ENCODE measurements around the gene FRMD4B. TPM values are rescaled to one million over a fixed set of nuclear protein-coding genes. Genes with fewer than 3 reads are reported as not detected.

The FRMD4B gene
- total RNA-seq, 1 donor from 2014 or later: 16.4 TPM

- no peaks in the 10 kb centered on the region for H3K27me3 ChIP-seq (ENCODE audit: control insufficient read depth, insufficient read depth, low read length)
- H3K36me3 ChIP-seq (ENCODE audit: control insufficient read depth, insufficient read depth, low read length): no peaks in the 10 kb centered on the region
- H3K4me3 ChIP-seq (ENCODE audit: low read depth, low read length): no peak overlapping the region
- no peak for DNase-seq (ENCODE audit: low read depth)
- no peak for TF ChIP-seq CTCF (IDR thresholded peaks at IDR 0.05; ENCODE audit: insufficient read depth, low read length, poor library complexity, severe bottlenecking)
Observed at GRCh38 chr3:69379661-69380060, 6.2 kb downstream of the FRMD4B start.

GRCh38 chr3:69378112-69378802 lies 7.6 kb downstream of the FRMD4B start:
- Histone ChIP-seq H3K36me3 (ENCODE audit: control insufficient read depth, insufficient read depth, low read length) (no peaks in the 10 kb centered on the region), H3K4me3 (ENCODE audit: low read depth, low read length) (no peak overlapping the region), H3K27me3 (ENCODE audit: control insufficient read depth, insufficient read depth, low read length) (no peaks in the 10 kb centered on the region)
- no peak for DNase-seq (ENCODE audit: low read depth)
- TF ChIP-seq CTCF (IDR thresholded peaks at IDR 0.05; ENCODE audit: insufficient read depth, low read length, poor library complexity, severe bottlenecking): no peak

DNA sequence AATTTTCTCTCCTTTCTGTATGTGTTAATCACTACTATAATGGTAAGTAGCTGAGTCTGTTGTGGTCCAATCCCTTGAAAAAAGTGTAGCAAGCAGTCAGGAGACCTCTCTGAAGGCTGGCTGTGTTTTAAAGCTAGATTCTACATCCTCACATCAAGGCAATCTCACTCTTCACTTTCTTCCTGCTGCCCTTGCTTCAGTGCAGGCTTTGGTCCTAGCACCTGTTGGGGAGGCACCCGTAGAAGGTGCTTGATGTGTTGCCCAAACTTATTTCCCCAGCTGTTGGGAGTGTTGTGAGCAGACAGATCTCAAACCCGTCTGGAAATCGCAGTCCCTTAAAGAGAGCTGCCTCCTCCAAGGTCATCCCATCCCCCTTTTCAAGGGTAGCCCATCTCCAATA lies 8.6 kb downstream of the FRMD4B start:
- no peak for DNase-seq (ENCODE audit: low read depth)

DNA sequence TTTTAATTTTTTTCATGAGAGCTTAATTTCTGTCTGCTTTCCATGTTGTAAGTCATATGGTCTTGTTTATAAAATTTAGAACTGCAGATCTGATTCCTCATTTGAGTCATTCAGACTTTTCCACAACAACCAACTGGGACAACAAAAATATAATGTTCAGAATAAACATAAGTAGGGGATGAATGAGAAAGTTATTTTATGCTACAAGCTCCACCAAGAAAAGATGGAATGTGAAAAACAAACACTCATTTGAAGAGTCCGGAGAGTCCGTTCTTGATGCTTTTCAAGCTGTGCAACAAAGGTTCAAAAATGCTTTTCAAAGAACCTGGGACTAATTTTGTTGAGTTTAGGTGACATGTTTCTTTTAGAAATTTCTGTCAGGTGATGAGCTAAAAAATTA lies 9.2 kb downstream of the FRMD4B start:
- Histone ChIP-seq H3K4me3 (ENCODE audit: low read depth, low read length) (no peak overlapping the region), H3K27me3 (ENCODE audit: control insufficient read depth, insufficient read depth, low read length) (no peaks in the 10 kb centered on the region), H3K36me3 (ENCODE audit: control insufficient read depth, insufficient read depth, low read length) (no peaks in the 10 kb centered on the region)
- DNase-seq (ENCODE audit: low read depth): no peak
- TF ChIP-seq CTCF (IDR thresholded peaks at IDR 0.05; ENCODE audit: insufficient read depth, low read length, poor library complexity, severe bottlenecking): no peak

More for the DNA sequence above, 8.6 kb downstream of the FRMD4B start:
- Histone ChIP-seq H3K4me3 (ENCODE audit: low read depth, low read length) (no peak overlapping the region), H3K36me3 (ENCODE audit: control insufficient read depth, insufficient read depth, low read length) (no peaks in the 10 kb centered on the region), H3K27me3 (ENCODE audit: control insufficient read depth, insufficient read depth, low read length) (no peaks in the 10 kb centered on the region)
- no peak for TF ChIP-seq CTCF (IDR thresholded peaks at IDR 0.05; ENCODE audit: insufficient read depth, low read length, poor library complexity, severe bottlenecking)

DNA sequence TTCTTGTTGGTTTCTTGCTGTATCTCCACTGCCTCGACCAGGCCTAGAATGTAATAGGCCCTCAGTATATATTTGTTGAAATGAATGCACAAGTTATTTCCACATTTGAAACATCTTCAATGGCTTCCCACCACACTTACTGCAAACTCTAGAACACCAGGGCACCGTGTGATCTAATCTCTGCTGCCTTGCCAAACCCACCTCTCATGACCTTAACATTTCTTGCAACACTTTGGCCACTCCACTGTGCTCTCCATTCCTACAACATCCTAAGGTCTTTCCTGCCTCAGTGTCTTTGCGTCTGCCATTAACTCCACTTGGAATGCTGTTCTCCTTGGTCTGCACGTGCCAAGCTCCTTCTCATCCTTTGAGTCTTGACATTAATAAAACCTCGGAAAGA lies 14.1 kb downstream of the FRMD4B start:
- Histone ChIP-seq H3K4me3 (ENCODE audit: low read depth, low read length) (no peak overlapping the region), H3K27me3 (ENCODE audit: control insufficient read depth, insufficient read depth, low read length) (no peaks in the 10 kb centered on the region), H3K36me3 (ENCODE audit: control insufficient read depth, insufficient read depth, low read length) (no peaks in the 10 kb centered on the region)
- TF ChIP-seq CTCF (IDR thresholded peaks at IDR 0.05; ENCODE audit: insufficient read depth, low read length, poor library complexity, severe bottlenecking): no peak
- DNase-seq (ENCODE audit: low read depth): no peak

DNA sequence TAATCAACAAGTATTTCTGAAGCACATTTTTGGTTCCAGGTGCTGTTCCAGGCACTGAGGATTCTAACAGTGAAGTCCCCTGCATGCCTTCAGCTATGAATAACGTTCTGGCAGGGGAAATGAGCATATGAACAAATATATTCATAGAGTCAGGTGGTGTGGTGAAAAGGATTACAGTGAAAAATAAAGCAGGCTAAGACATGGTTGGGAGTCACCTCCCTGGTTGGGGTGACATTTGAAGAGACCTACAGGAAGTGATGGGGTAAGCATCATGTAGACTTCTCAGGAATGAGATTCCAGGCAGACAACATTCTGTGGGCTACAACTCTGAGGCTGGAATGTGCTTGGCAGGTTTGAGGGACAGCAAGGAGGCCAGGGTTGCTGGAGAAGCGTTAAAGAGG lies 15.0 kb downstream of the FRMD4B start:
- no peak overlapping the region for H3K4me3 ChIP-seq (ENCODE audit: low read depth, low read length)
- H3K36me3 ChIP-seq (ENCODE audit: control insufficient read depth, insufficient read depth, low read length): no peaks in the 10 kb centered on the region
- no peaks in the 10 kb centered on the region for H3K27me3 ChIP-seq (ENCODE audit: control insufficient read depth, insufficient read depth, low read length)
- no peak for DNase-seq (ENCODE audit: low read depth)
- no peak for TF ChIP-seq CTCF (IDR thresholded peaks at IDR 0.05; ENCODE audit: insufficient read depth, low read length, poor library complexity, severe bottlenecking)
